RCC 7860 (cell line): ENCODE data around the gene SPATA4.

Source experiments
- DNase-seq: peaks from one replicate; pipeline ENCODE4 v3.0.0-alpha.2; 2015; ENCODE audit warnings: low spot score
- FAIRE-seq: peaks from 2 replicates; lab custom pipeline; 2012; peaks lifted over from hg19 to GRCh38; lab: Jason Lieb, UNC

Gene SPATA4

DNA sequence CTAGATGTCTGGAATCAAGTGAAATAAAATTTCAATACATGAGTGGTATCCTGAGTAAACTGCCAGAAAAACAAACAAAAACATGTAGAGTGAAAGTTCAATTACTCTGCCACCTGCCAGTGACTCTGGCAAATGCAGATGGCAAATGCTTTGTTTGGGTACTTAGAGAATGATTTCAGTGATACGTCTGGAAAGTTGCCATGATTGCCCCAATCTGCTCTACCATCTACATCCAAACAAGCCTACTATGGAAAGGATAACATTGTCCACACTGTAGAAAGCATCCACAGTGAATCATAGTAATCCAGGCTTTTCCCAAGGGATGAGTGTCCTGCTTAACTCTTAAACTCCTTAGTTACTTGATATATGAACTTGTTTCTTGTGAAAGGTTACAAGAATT is 3.4 kb downstream of the SPATA4 start:
- DNase-seq (peak; percentile 51), FAIRE-seq (no peak)

DNA sequence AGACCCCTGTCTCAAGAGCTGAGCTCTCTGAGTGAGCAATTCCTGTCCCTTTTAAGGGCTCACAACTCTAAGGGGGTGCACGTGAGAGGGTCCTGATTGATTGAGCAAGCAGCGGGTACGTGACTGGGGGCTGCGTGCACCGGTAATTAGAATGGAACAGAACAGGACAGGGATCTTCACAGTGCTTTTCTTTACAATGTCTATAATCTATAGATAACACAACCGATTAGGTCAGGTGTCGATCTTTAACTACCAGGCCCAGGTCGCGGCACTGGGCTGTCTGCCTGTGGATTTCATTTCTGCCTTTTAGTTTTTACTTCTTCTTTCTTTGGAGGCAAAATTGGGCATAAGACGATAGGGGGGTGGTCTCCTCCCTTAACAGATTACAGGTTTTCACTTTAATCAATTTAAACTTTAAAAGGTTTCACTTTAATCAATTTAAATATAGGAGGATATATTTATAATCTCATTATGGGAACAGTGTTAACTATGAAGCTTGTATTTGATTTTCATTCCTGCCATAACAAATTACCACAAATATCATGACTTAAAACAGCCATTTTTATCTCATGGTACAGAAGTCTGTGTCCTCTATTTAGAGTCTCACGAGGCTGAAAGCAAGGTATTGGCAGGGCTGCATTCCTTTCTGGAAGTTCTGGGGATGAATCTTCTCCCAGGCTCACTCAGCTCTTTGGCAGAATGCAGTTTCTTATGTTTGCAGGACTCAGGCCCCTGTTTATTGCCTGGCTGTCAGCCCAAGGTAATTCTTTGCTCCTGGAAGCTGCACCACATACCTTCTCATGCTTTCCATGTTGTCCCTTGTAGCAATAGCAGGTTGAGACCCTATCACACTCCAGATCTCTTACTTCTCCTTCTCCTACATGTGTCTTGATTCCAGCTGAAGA is 5.2 kb downstream of the SPATA4 start:
- no peak for FAIRE-seq

DNA sequence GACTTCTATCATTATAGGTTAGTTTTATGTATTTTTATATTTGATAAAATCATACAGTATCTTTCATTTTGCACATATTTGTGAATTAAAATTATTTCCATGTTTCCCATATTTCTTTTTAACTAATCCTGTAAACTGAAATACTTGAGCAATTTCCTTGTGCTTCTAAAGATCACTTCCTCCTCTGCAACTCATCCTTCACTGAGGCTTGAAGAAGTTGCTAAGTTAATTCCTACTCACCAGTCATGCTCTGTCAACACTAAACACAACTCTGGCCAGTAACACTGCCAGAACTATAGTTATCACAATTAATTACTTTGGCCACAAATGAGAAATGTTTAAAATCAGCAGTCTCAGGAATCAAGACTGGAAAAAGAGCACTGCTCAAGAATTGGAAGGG is 6.7 kb downstream of the SPATA4 start:
- DNase-seq, result peak; percentile 17
- peak; percentile 66 for FAIRE-seq

More for the DNA sequence above, 5.2 kb downstream of the SPATA4 start:
- no peak for DNase-seq

DNA sequence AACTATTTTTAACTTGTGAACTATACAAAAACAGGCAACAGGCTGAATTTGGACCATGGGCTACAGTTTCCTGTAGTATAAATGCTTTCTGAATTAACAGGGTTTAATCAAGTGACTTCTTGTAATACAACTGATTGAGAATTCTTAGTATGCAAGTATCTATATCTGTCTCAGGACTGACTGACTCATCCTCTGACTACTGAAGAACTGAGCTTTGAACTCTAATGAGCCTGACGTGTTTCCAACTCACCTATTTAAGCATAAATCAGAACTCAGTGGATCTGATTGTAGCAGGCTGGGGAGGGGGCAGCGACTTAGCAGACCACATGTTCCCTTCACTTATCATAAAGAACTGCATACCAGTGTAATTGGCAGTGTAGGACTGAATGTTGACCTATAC is 7.8 kb downstream of the SPATA4 start:
- peak; percentile 70 for DNase-seq
- peak; percentile 69 for FAIRE-seq

DNA sequence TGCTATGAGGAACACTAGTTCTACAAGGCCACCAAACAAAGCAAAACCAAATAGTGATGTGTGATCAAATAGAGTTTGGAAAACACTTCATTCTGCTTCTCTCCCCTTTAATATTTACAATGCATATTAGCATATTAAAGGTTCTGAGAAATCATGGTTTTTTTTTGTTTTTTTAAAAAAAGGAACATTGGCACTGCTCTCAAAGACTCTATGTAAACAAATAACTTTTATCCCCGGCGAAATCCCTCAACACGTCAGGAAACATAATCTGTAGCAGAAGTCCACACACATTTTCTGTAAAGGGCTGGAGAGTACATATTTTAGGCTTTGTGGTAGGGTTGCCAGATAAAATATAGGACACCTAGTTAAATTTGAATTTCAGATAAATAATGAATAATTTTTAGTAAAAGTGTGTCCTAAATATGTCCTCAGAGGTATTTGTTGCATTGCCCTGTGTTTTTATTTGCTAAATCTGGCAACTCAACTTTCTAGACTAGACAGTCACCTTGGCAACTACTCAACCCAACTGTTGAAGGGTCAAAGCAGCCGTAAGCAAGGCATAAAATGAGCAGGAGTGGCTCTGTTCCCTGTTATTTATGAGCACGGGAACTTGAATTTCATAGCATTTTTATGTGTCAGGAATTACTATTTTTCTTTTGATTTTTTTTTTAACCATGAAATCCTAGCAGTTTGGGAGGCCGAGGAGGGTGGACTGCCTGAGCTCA is 8.6 kb downstream of the SPATA4 start:
- FAIRE-seq, result no peak
- no peak for DNase-seq

DNA sequence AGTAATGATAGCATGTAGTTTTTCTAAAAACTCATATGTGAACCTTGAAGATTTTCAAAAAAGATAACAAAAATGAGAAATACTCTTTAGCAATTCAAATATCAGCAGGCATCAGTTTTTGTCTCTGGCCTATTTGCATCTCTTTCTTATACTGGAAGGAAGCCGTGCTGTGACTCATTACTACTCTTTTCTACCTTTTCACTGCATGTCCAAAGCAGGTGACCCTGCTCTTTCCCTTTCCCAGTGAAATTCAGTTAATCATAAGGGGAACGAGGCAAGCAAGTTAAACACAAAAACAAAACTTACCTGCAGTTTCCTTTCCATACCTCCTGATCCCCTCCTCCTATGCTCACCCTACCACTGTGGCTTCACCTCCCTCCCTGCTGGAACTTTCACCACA is 9.3 kb downstream of the SPATA4 start:
- no peak for DNase-seq
- FAIRE-seq, result no peak

DNA sequence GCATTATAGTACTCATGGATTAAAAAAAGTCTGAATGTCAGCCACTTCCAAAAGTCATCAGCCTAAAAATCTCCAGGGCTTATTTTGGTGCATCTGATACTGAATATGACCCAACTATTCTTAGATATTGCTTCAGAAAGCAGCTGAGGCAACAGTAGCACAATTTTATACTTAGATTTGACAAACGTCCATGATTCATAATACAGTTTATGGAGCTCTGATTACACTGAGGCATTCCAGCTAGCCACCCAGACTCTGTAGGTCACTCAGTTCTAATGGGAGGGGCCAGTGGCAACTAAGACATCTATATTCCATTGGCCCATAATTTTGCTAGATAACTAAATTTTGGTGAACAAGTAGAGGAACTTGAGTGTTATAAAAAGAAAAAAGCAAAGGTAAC is 10.3 kb downstream of the SPATA4 start:
- no peak for FAIRE-seq
- peak; percentile 14 for DNase-seq

DNA sequence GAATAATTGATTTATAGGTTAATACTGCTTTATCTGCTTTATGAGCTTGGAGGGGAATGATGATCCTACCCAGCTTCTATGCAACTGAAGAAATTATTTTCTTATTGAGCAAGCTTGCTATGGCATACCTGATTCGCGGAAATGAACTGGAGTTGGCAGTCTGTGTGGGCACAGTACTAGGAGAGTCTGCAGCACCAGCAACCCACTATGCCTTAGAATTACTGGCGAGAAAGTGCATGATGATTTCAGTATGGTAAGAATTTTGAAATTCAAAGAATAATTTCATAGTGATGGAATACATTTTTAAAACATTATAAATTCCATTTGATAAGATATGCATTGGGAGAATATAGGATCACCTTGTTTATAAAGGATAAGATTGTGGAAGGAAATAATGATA is 32.3 kb downstream of the SPATA4 start:
- DNase-seq (no peak), FAIRE-seq (no peak)

DNA sequence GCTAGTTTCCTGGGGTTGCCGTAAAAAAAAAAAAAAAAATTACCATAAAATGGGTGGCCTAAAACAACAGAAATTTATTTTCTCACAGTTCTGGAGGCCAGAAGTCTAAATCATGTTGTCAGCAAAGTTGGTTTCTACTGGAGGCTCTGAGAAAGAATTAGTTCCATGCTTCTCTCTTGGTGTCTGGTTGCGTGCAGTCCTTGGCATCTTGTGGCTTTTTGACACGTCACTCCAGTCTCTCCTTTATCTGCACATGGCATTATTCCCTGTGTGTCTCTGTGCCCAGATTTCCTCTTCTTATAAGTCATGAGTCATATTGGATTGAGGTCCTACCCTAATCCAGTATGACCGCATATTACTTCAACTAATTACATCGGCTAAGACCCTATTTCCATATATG is 38.7 kb downstream of the SPATA4 start:
- DNase-seq (peak; percentile 26), FAIRE-seq (no peak)

DNA sequence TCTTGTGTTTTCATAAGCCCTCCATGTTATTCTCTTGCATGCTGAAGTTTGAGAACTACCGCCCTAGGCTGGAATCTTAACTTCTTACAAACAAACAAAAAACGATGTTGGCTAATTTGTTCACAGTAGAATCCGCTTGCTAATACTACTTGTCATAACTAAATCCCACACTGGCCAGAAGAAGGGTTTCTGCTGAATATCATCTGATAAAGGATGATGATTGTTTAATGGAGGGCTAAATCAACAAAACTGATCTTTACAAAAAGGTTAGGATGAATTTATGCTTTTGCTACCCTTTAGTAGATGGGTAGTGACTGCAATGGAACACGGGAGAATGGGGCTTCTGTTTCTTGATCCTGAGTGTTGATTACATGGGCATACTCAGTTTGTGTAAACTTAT is 42.3 kb downstream of the SPATA4 start:
- DNase-seq (no peak), FAIRE-seq (no peak)

DNA sequence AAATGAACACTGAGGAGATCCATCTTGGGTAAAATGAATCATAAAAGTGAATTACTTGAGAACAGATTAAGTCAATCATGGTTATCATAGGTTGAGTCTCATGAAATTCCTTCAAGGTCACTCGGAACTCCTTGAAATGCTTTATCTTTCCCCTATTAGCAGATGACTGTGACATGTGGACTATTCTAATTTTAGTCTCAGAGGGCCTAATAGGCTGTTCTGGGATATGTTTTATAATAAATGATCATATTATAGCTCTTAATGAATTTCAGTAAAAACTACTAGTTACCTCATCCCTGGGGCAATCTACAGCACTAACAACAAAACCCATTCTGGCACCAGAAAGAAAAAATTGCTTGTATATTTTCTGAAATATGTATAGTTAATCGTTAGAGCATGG is 44.7 kb downstream of the SPATA4 start:
- FAIRE-seq (no peak), DNase-seq (no peak)

DNA sequence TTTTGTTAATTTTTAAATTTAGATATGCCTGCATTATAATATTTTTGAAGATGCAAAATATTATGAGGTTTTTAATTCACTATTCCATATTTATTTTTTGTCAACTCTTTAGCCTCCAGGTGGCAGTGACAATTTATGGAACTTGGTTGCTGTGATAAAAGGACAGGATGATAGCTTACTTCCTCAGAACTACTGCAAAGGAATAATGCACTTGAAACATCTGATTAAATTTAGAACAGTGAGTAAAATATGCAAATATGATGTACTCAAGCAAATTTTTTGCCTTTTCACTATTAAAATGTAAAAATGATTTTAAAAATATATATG is 45.1 kb downstream of the SPATA4 start:
- DNase-seq (peak; percentile 36), FAIRE-seq (peak; percentile 78)

DNA sequence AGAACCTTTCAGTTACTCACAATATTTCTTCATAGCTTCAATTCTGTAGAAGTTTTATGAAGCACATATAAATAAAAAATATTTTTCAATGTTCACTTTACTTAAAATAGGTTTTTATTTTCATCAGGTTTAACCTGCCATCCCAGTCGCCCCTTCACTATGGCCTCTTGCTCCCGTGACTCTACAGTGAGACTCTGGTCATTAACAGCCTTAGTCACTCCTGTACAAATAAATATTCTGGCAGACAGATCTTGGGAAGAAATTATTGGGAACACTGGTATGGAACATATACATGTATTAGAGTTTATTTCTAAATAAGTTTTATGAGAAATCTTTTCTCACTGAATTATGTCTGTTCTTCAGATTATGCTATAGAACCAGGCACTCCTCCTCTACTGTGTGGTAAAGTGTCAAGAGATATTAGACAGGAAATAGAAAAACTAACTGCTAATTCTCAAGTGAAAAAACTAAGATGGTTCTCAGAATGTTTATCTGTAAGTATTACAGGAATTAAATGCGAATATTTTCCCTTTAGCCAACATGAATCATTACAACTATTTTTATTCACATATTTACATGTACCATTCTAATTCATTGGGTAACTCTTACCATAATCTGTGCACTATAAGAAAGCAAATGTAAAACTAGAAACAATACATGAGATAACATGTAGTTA is 45.6 kb downstream of the SPATA4 start:
- DNase-seq (no peak), FAIRE-seq (no peak)

DNA sequence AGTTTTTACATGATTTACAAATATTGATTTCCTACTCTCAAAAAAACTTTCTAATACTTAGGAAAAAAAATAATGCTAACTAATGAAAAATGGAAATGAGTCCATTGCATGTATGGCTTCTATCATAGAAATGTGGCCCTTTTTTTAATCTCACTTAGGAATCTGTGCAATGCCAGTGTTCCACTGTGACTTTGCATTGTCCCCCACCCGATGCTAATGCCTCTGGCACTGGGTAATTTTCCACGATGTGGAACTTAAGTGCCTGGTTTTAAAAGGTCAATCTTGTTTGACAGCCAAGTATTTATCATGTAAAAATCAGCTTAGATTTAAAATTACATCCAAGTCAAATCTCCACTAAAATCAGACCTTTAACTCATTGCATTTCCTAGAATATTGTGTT is 53.1 kb downstream of the SPATA4 start:
- no peak for FAIRE-seq
- no peak for DNase-seq

DNA sequence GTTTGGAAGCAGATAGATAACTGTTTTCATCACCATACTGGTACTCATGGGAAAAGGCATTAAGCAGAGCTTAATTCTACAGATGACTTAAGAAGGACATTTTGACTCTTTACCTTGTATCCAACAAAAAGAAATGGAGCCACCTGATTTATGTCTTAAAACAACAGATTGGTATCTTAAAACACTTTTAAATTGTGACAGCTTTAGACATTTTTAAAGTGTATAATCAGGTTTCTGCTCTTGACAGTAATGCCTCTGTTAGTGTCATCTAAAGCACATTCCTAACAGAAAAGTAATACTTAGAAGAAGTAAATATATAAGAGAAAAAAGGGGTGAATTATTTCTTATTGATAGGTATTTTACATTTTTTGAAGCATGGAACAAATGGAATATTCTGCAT is 55.9 kb downstream of the SPATA4 start:
- FAIRE-seq (no peak), DNase-seq (no peak)

DNA sequence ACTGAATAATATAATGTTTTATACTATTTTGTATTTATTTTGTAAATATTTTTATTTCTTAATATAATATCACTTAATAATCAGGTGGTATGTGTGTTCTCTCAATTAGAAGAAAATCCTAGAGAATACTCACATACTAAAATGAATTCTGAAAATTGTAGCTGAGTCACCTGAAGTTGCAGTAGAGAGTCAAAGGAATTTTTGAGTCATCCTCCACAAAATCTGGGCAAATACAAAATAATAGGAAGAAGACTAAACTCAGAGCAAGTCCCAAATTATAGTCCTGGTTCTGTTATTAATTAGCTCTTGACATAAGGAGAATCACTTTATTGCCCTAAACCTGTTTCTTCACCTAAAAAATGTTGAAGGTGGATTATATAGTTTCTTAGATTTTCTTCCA is 57.8 kb downstream of the SPATA4 start:
- FAIRE-seq (no peak), DNase-seq (peak; percentile 8)

DNA sequence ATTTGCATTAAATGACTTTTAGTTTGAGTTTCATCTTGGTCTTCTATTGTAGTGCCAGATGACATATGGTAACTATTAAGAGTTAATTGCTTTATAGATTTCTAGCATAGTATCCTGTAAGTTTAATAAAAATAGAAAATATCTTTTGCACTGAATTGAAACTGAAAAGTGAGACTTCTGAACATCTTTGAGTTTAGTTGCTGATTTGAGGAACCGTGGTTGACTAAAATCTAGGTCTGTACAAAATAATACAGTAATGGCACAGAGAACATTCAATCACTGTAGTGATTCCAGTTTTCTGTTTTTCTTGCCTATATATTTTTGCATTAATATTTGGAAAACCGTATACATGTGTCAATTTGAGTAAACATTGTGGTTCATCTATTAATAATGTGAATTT is 60.7 kb downstream of the SPATA4 start:
- no peak for DNase-seq
- no peak for FAIRE-seq
